K562 (cell line): Measurements from ENCODE around the gene RNF213. TPM values are rescaled to one million over a fixed set of nuclear protein-coding genes. Genes with fewer than 3 reads are reported as not detected.

ENCODE experiments used
- ATAC-seq: fragments of 200-7000 bp; cut with Tn5 transposase; 3 replicates; pipeline ENCODE4 v1.9.1; 2020; ENCODE audit warnings: moderate library complexity
- BruUV-seq: library from RNA; stranded (reverse); fragments of 400-500 nt; replicated peaks from 2 replicates; lab custom pipeline; 2021; lab: Mats Ljungman, UMichigan
- CTCF ChIA-PET: fragments of 300-600 bp; formaldehyde crosslinking; extraction: SDS; loops from one replicate; lab custom pipeline; 2021; ENCODE audit warnings: low intra/inter-chr PET ratio; lab: Yijun Ruan, JAX
- POLR2A ChIA-PET: fragments of 300-600, 350-650 bp; sonication (Branson Sonifier 250); formaldehyde crosslinking; extraction: SDS; loops from one replicate; lab custom pipeline; 2021; ENCODE audit warnings: antibody characterized with exemption, inconsistent platforms; lab: Yijun Ruan, JAX
- DNase-seq, 4 experiments: peaks; one replicate each; pipeline versions ENCODE4 v3.0.0 to v3.0.0-alpha.2; 2011 to 2018; ENCODE audit warnings: low spot score in 3 of 4, mixed read lengths in 3 of 4; ENCODE audit errors: extremely low read depth in 1 of 4
- FAIRE-seq: peaks from 2 replicates; lab custom pipeline; 2011; peaks lifted over from hg19 to GRCh38; lab: Jason Lieb, UNC
- H2AFZ ChIP-seq: 2 replicates; pipeline ENCODE4 v1.6.0; 2011; ENCODE audit warnings: low read depth, low read length, control low read depth, inconsistent platforms
- H3K27ac ChIP-seq: fragments of 200-600 bp; 3 replicates; pipeline ENCODE4 v1.8.0; 2011; ENCODE audit warnings: low read depth, mild to moderate bottlenecking, control low read depth, inconsistent platforms, low read length, moderate library complexity, mixed read lengths; ENCODE audit errors: extremely low read depth
- H3K27me3 ChIP-seq, 2 experiments: fragments of 300-600 bp in 1 of 2; 2 replicates in 1 of 2; 3 replicates in 1 of 2; pipeline versions ENCODE4 v1.6.0 to v1.8.0; 2011; ENCODE audit warnings: inconsistent platforms in 2 of 2, low read length in 2 of 2, mild to moderate bottlenecking in 1 of 2, mixed read lengths in 1 of 2, moderate library complexity in 1 of 2; ENCODE audit not compliant: control insufficient read depth in 2 of 2, insufficient read depth in 2 of 2
- H3K36me3 ChIP-seq: fragments of 300-600 bp; 3 replicates; pipeline ENCODE4 v1.8.0; 2011; ENCODE audit warnings: mild to moderate bottlenecking, low read length, inconsistent platforms; ENCODE audit not compliant: control insufficient read depth, insufficient read depth
- H3K4me1 ChIP-seq, 2 experiments: fragments of 200-600 bp in 1 of 2; replicated peaks in 1 of 2; 2 replicates in 1 of 2; 3 replicates in 1 of 2; pipeline versions ENCODE4 v1.5.1 to v1.8.0; 2011; ENCODE audit warnings: inconsistent platforms in 2 of 2, low read length in 2 of 2, mild to moderate bottlenecking in 1 of 2, mixed read lengths in 1 of 2, moderate library complexity in 1 of 2; ENCODE audit not compliant: control insufficient read depth in 2 of 2, insufficient read depth in 2 of 2
- H3K4me2 ChIP-seq: 2 replicates; pipeline ENCODE4 v1.6.1; 2011; ENCODE audit warnings: low read length, control low read depth, inconsistent platforms, mixed read lengths; ENCODE audit not compliant: insufficient read depth
- H3K4me3 ChIP-seq: fragments of 200-600 bp; sonication (generic), shearing (Covaris generic); 2 replicates; pipeline ENCODE4 v1.5.1; 2016; ENCODE audit warnings: control low read depth, inconsistent platforms
- H3K79me2 ChIP-seq: fragments of 200-600 bp; 3 replicates; pipeline ENCODE4 v1.8.0; 2011; ENCODE audit warnings: low read length, inconsistent platforms; ENCODE audit not compliant: control insufficient read depth, insufficient read depth
- H3K9ac ChIP-seq, 2 experiments: 2 replicates each; pipeline versions ENCODE4 v1.6.0 to v1.6.1; 2011; ENCODE audit warnings: low read depth in 2 of 2, low read length in 2 of 2, control low read depth in 1 of 2, inconsistent platforms in 1 of 2, mild to moderate bottlenecking in 1 of 2, mixed read lengths in 1 of 2; ENCODE audit not compliant: insufficient read depth in 1 of 2
- H3K9me1 ChIP-seq: one replicate; pipeline ENCODE4 v1.6.0; 2011; ENCODE audit warnings: inconsistent platforms, mild to moderate bottlenecking, low read length, moderate library complexity; ENCODE audit not compliant: control insufficient read depth, insufficient read depth
- H3K9me3 ChIP-seq: replicated peaks from 2 replicates; pipeline ENCODE4 v1.5.1; 2011; ENCODE audit warnings: low read depth, low read length, inconsistent platforms; ENCODE audit not compliant: control insufficient read depth, insufficient read depth
- H4K20me1 ChIP-seq: replicated peaks from 2 replicates; pipeline ENCODE4 v1.6.1; 2011; ENCODE audit warnings: low read length, inconsistent platforms, mixed read lengths; ENCODE audit not compliant: control insufficient read depth, insufficient read depth
- ETS1 ChIP-seq: conservative IDR thresholded peaks from 2 replicates; pipeline ENCODE4 v1.6.1; 2011; ENCODE audit warnings: low read depth, mild to moderate bottlenecking, low read length; ENCODE audit not compliant: control insufficient read depth
- MTA2 ChIP-seq: fragments of 450-650 bp; IDR thresholded peaks from 2 replicates; pipeline ENCODE4 v1.6.1; 2016; ENCODE audit warnings: low read depth
- PKNOX1 ChIP-seq: fragments of 450-650 bp; IDR thresholded peaks from 2 replicates; pipeline ENCODE4 v1.6.1; 2016
- POLR2A ChIP-seq: fragments of 450-650 bp; conservative IDR thresholded peaks from 2 replicates; pipeline ENCODE4 v1.6.1; 2016
- RBM14 ChIP-seq: fragments of 200-400 bp; formaldehyde crosslinking; IDR thresholded peaks from 2 replicates; pipeline ENCODE4 v1.6.1; 2018; ENCODE audit warnings: low read depth, mild to moderate bottlenecking, low read length, moderate library complexity, borderline replicate concordance; ENCODE audit not compliant: insufficient read depth
- RNF219 ChIP-seq: fragments of 250-450 bp; sonication (Bioruptor Pico); IDR thresholded peaks from 2 replicates; pipeline ENCODE4 v1.5.0; 2022; ENCODE audit warnings: mild to moderate bottlenecking
- ZC3H4 ChIP-seq: sonication (generic); formaldehyde crosslinking; IDR thresholded peaks from 2 replicates; pipeline ENCODE4 v1.9.0; 2021; ENCODE audit warnings: missing genetic modification reagents, borderline replicate concordance
- WGBS: fragments of 100-300 bp; shearing (Covaris generic); methylation state at CpG from one replicate; pipeline ENCODE4 v1.1.6; 2016; ENCODE audit warnings: low coverage, mixed read lengths; ENCODE audit not compliant: insufficient coverage; ENCODE audit errors: missing lambda C conversion rate; 5-methylcytosine and 5-hydroxymethylcytosine counted together
- in situ Hi-C: fragments of 300-500 bp; cut with MboI; formaldehyde crosslinking; loops from 4 replicates; pipeline ENCODE4 v1.15.0; 2018; ENCODE audit warnings: inconsistent platforms, mixed read lengths
- intact Hi-C: fragments of 100-400 bp; cut with micrococcal nuclease; formaldehyde crosslinking; loops from 2 replicates; pipeline ENCODE4 v1.14.2; 2022
- polyA plus RNA-seq, 8 experiments: library from polyadenylated mRNA; depleted of rRNA in 4 of 8; stranded (reverse) in 5 of 8; unstranded in 3 of 8; fragments of >200 nt; fragmentation: Nextera tagmentation in 2 of 8; fragmentation: Illumina TruSeq in 1 of 8; extraction: Ambion mirVana in 2 of 8; extraction: Trizol in 1 of 8; gene quantifications; 2 replicates each; pipeline versions ENCODE4 v1.2.1 to v1.2.3, GENCODE V29; 2011 to 2014; ENCODE audit warnings: inconsistent platforms in 1 of 8, missing spikeins in 1 of 8
- total RNA-seq, 7 experiments: library from RNA; depleted of rRNA in 6 of 7; stranded (reverse); fragments of >200 nt in 6 of 7; fragmentation: Illumina TruSeq in 2 of 7; extraction: Trizol in 2 of 7; gene quantifications; 2 replicates each; pipeline versions ENCODE4 v1.2.1 to v1.2.3, GENCODE V29; 2011 to 2021; ENCODE audit warnings: low replicate concordance in 1 of 7

RNF213 gene
- total and polyA plus RNA-seq, 9 of the 15 experiments (the other 6 are each of a cell fraction or from before 2014, with no cell fraction given) = 5.3 to 33.6 (median 17.9) TPM

GRCh38 chr17:80379348-80379747, 118.7 kb downstream of the RNF213 start (continued):
- TF ChIP-seq ETS1 = no peak
- no peak for TF ChIP-seq RBM14
- TF ChIP-seq MTA2 = no peak
- no peak for TF ChIP-seq PKNOX1

- H3K27ac ChIP-seq = no peak overlapping the region
- intact Hi-C loops (no loop called here), in situ Hi-C loops (no loop called here)
- H3K4me1 ChIP-seq = no peaks in the 10 kb centered on the region
- ATAC-seq (no peak), FAIRE-seq (no peak), DNase-seq (no peak)
- ChIA-PET POLR2A (no interaction called here), CTCF (no interaction called here)
- BruUV-seq = no TSS peak
- peaks cover 72% of the 10 kb centered on the region; the same call in 2 of the 3 replicates for H3K36me3 ChIP-seq
- no peak overlapping the region for H3K4me2 ChIP-seq
- H3K79me2 ChIP-seq = no peaks in the 10 kb centered on the region
- no peak for TF ChIP-seq RNF219 (CRISPR knock-in tag)
- TF ChIP-seq ZC3H4 (CRISPR knock-in tag) = no peak
- no peak for TF ChIP-seq POLR2A
- H4K20me1 ChIP-seq = no peaks in the 10 kb centered on the region
- no peaks in the 10 kb centered on the region for H3K9me3 ChIP-seq
- no peaks in the 10 kb centered on the region for H3K27me3 ChIP-seq
- 68% methylated on average over 6 of the region's 6 CpGs for WGBS
- no peak overlapping the region for H3K4me3 ChIP-seq
- no peaks in the 10 kb centered on the region for H3K9me1 ChIP-seq
- no peak overlapping the region for H3K9ac ChIP-seq
- no peak overlapping the region for H2AFZ ChIP-seq
Observed at GRCh38 chr17:80380068-80380467, 119.4 kb downstream of the RNF213 start.
